Myocyte (in vitro differentiated cells): ENCODE results near the gene CTNND2. TPM values are rescaled to one million over a fixed set of nuclear protein-coding genes. Genes with fewer than 3 reads are reported as not detected.

ENCODE experiments used
- DNase-seq: peaks from one replicate; pipeline ENCODE4 v3.0.0-alpha.2; 2012; ENCODE audit warnings: low read depth
- total RNA-seq: library from RNA; depleted of rRNA; stranded (reverse); fragments of >200 nt; gene quantifications from 2 replicates; pipeline ENCODE4 v1.2.3, GENCODE V29; 2014

The CTNND2 gene
- total RNA-seq, 1 donor from 2014 or later = 0.05 TPM

DNA sequence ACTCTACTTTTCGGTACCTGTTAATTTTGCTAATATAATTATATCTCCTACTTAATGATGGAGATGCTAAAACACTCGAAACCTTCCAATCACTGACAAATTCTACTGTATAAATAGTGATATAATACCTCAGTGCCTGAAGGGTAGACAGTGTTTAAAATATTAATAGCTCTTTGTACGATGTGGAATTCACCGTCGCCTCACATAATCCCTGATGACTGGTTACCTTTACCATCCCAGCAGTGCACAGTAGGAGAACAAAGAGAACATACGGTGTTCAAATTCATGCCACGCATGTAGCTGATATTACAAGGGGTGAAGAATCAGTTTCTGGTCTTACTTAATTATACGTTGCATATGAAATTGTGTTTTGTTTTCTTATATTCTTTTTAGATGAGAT lies 506.7 kb downstream of the CTNND2 start:
- no peak for DNase-seq

- DNase-seq = no peak
These were observed 507.3 kb downstream of the CTNND2 start for GRCh38 chr5:11396917-11397316.

DNA sequence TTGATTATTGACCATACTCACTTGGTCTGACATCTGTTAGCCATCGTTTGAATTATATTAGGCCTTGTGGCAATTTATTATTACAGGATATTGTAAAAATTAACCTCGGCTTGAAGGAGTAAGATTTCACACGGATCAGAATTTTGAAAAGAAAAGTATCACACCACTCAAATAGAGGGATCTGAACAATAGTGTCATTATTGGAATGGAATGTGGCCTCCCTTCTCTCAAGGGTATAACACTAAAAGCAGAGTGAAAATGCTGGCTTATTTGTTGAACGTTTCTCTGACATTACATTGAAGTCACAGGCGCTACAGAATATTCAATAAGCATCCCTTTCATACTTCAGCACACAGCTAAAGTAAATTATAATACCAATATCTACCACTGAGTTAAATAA lies 509.3 kb downstream of the CTNND2 start:
- no peak for DNase-seq

GRCh38 chr5:11390291-11390767 lies 513.9 kb downstream of the CTNND2 start:
- DNase-seq = peak; percentile 8

- no peak for DNase-seq
These were observed 516.9 kb downstream of the CTNND2 start for GRCh38 chr5:11387382-11387781.

- DNase-seq = no peak
These were observed 517.8 kb downstream of the CTNND2 start for GRCh38 chr5:11386398-11386797.

DNA sequence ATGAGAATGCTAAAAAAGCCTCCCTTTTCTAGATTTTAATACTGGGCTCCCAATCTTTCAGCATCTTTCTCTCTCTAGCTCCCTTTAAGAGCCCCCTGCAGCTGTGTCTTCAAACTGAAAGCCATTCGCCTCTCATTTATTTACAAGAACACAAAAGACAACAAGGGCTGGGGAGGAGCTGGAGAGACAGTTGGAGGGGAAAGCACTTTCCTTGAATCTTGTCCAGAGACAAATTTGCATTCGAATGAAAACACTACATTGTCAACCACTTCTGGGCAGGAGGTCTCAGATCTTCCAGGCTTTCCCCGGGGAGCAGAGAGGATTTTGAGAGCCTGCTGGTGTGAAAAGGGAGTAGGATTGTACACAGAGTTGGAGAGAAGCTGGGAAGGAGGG lies 518.3 kb downstream of the CTNND2 start:
- DNase-seq = no peak

DNA sequence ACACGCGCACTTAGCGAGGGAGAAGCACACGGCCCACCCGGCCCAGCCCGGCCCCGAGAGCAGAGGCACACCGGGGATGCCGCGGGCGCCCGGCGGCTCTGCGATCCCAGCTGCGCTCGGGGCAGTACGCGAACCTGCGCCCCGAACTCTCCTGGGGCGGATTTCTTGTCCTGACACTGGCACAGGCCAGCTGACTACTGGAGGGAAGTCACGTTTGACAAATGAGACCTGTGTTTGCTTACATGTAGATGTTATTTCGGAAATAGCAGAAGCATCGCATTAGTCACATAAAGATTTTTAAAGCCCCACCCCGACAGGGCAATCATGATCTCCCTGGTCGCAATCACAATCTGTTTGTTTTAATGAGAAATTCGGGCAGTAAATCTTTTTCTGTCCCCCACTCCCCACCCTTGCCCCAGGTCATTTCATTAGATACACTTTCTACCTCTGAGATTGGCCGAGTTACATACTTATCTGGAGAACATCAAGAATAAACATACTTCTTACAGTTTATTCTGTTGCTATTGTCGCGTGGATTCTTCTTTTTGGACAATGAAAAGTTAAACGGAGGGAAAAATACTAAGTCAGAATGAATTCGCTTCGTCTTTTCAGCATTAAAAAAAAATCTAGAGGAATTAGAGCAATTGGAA lies 518.9 kb downstream of the CTNND2 start:
- DNase-seq = peak; percentile 3

DNA sequence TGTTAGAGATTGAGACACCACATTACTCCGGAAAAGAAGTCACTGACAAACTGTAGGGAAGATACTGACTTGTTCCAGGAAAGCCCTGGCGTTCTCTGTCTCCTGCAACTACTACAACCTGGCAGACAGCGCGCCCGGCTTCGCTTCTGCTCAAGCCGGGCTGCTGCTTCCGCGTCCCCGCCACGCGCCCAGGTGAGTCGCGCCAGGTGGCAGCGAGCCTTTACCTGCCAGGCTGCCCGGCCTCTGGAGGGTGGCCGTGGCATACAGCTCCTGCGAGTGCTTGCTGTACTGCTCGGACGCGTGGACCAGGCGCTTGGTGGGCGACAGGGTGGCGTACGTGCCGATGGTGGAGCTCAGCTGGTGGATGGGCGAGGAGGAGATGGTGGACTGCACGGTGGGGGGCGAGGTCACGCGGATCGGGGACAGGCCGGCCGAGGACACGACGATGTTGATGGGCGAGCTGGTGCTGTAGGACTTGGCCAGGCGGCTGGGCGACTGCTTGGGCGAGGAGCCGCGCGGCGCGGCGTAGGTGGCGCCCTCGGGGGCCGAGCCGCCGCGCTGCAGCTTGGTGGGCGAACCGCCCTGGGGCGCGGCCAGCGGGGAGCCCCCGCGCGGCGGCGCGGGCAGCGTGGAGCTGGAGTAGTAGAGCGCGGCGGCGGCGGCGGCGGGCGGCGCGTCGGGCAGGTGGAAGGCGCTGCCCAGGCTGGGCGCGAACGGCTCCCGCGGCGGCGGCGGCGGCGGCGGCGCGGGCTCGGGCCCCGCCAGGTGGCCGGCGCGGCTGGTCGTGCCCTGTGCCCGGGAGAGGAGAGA lies 519.6 kb downstream of the CTNND2 start:
- DNase-seq = peak; percentile 13

DNA sequence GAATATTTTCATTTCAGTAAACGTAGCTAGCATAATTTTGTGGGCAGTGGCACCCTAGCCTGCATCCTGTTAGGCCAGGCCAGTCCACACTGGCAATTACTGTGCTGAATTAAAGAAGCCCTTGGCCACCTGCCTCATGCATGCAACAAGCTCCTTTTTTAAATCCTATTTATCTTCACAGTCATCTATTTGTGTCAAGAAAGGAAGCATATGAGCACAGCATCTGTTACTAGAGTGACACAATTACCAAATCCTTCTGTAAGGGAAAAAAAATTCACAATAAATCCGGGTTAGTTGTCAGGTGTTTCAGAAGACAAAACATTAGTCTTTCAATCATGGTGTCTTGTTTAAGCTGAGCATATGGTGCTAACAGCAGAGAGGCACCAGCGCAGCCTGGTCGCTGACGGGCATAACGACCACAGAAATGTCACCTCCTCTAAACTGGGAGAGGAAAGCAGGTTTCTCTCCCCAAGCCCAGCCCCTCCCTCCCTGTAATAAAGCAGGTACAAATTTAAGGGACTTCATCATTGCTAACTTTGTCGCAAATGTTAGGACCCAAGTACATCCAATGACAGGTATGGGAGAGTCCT lies 520.6 kb downstream of the CTNND2 start:
- no peak for DNase-seq

GRCh38 chr5:11378461-11378860 lies 525.8 kb downstream of the CTNND2 start:
- DNase-seq = peak; percentile 36

DNA sequence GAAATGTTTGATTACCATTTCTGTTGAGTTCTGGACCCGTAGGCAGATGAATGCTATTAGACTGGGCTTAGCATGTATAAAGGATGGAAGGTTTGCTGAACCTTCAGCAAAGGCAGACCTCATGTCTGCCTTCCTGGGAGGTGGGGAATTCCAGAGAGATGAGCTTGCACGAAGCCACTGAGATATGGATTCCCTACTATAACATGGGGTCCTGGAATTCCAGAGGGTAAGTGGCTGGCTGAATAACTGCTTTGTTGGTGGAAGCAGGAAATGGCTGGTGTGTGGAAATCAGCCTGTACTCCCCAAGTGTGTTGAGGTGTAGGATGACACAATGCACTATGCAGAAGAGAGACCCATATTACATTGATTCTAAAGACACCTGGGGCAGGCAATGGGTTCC lies 526.4 kb downstream of the CTNND2 start:
- no peak for DNase-seq

GRCh38 chr5:11372191-11372590 lies 532.1 kb downstream of the CTNND2 start:
- DNase-seq = no peak

- no peak for DNase-seq
These were observed 533.2 kb downstream of the CTNND2 start for GRCh38 chr5:11371021-11371420.

DNA sequence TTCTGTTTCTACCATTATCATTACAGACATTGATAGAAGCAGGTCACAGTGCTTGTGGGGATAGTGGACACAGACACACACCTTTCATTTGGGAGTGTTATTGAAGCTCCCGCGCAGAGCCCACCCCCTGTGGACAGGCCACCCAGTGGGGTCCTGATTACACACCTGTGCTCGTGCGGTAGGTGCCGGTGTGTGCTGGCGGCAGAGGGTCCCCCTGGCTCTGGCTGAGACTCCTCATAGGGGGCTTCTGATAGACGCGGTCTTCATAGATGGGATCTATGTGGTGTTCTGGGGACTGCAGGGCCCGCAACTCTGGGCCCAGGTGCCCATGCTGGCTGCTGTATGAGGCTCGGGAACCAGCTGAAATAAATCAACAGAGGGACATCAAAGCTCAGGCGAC lies 539.7 kb downstream of the CTNND2 start:
- DNase-seq = no peak

- DNase-seq = peak; percentile 7
These were observed 540.5 kb downstream of the CTNND2 start for GRCh38 chr5:11363631-11364178.

DNA sequence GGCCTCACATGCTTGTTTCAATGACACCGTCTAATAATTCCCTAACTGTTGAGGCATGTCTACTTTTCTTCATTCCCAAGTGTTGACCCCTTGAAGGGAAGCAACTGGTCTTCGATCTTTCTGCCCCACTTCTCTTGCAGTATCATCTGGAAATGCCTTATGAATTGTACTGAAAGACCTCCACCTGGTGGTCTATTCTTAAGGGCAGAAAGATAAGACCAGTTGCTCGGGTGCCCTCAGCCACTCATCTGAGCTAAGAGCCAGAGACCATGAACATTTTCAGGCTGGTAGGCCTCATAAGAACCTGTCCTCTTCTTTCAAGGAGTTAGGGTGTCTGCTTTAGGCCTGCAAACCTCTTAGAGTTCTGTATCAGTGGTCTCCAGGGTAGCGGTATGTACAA lies 542.5 kb downstream of the CTNND2 start:
- no peak for DNase-seq

DNA sequence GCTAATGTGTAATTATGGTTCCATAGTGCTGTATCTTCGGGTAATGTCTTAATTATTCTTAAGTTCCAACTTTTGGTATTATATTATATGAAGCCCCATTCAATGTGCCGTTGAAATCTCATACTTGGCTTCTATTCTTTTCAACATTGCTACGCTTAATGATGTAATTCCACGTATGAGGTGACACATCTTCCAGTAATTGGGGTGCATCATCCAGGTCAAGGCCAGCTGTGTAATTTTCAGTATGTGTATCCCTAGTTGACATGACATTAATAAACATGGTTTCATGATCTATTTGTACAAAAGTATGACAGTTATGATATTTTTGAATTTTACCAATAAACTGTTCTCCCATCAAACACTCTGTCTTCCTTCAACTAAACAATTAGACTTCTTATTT lies 546.3 kb downstream of the CTNND2 start:
- DNase-seq = no peak

DNA sequence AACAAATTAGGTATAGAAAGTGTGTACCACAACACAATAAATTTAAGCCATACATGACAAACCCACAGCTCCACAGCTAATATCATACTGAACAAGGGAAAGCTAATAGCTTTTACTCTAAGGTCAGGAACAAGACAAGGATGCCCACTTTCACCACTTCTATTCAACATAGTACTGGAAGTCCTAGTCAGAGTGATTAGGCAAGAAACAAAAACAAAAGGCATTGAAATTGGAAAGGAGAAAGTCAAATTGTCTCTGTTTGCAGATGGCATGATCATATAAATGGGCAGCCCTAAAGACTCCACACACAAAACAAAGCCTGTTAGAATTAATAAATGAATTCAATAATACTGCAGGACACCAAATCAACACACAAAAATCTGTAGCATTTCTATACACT lies 548.8 kb downstream of the CTNND2 start:
- no peak for DNase-seq

GRCh38 chr5:11346336-11346735 lies 557.9 kb downstream of the CTNND2 start:
- no peak for DNase-seq

DNA sequence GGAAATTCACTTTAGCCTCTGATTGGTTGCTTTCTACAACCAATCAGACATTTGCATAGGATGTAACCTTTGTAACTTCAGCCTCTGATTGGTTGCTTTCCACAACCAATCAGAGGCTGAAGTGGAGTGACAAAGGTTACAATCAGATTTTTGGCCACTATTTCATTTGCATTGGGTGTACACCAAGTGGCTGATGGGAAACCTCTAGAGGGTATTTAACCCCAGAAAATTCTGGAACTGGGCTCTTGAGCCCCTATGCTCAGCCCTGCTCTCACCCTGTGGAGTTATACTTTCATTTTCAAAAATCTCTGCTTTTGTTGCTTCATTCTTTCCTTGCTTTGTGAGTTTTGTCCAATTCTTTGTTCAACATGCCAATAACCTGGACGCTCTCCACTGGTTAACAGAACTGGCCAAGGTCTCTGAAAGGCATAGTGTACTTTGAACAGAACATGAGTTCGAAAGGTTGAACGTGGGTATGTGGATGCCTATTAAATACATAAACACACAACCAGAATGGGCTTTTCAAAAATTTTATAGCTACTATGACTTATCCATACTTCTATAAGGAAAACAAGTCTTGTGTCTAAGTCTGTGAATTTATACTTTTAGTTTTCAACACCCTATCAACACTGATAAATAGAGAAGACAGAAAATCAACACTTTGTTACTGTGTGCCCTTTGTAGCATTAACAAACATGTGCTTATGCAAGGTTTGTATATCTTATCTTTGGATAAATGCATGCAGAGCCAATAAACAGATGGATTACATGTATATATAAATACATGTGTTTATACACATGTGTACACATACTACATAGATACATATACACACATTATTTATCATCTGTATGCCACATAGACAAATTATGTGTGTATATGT lies 568.1 kb downstream of the CTNND2 start:
- no peak for DNase-seq
